MCF 10A (cell line): ENCODE data around the gene FOXL1. TPM values are rescaled to one million over a fixed set of nuclear protein-coding genes. Genes with fewer than 3 reads are reported as not detected.

ENCODE experiments used
- BruUV-seq: library from RNA; stranded (reverse); fragments of 400-500 nt; replicated peaks from 2 replicates; lab custom pipeline; 2021; lab: Mats Ljungman, UMichigan
- CTCF ChIA-PET: fragments of 300-600 bp; sonication (Branson Sonifier 250); formaldehyde crosslinking; extraction: SDS; loops from one replicate; lab custom pipeline; 2021; ENCODE audit warnings: antibody characterized with exemption, inconsistent platforms; lab: Yijun Ruan, JAX
- POLR2A ChIA-PET: fragments of 300-600, 350-650 bp; sonication (Branson Sonifier 250); formaldehyde crosslinking; extraction: SDS; loops from one replicate; lab custom pipeline; 2020; ENCODE audit warnings: antibody characterized with exemption, inconsistent platforms; lab: Yijun Ruan, JAX
- DNase-seq: peaks from one replicate; pipeline ENCODE4 v3.0.0-alpha.2; 2018; ENCODE audit not compliant: unreplicated experiment
- H3K27ac Mint-ChIP-seq: one replicate; pipeline ENCODE4 v1.8.0; 2022; ENCODE audit warnings: mild to moderate bottlenecking, low read depth, mixed read lengths; ENCODE audit not compliant: unreplicated experiment
- H3K27me3 Mint-ChIP-seq: one replicate; pipeline ENCODE4 v1.8.0; 2022; ENCODE audit warnings: mixed read lengths; ENCODE audit not compliant: insufficient read depth, unreplicated experiment
- H3K36me3 Mint-ChIP-seq: one replicate; pipeline ENCODE4 v1.8.0; 2022; ENCODE audit warnings: mild to moderate bottlenecking, moderate library complexity, mixed read lengths; ENCODE audit not compliant: insufficient read depth, unreplicated experiment
- H3K4me1 Mint-ChIP-seq: one replicate; pipeline ENCODE4 v1.8.0; 2022; ENCODE audit warnings: mixed read lengths; ENCODE audit not compliant: insufficient read depth, unreplicated experiment
- H3K4me3 Mint-ChIP-seq: one replicate; pipeline ENCODE4 v1.8.0; 2022; ENCODE audit warnings: mild to moderate bottlenecking, moderate library complexity, mixed read lengths; ENCODE audit not compliant: unreplicated experiment
- H3K9me3 Mint-ChIP-seq: one replicate; pipeline ENCODE4 v1.8.0; 2022; ENCODE audit warnings: mixed read lengths; ENCODE audit not compliant: unreplicated experiment
- CTCF ChIP-seq: fragments of 200-600 bp; IDR thresholded peaks from one replicate; pipeline ENCODE4 v1.8.0; 2022; ENCODE audit warnings: antibody characterized with exemption, mild to moderate bottlenecking; ENCODE audit not compliant: unreplicated experiment
- intact Hi-C: fragments of 100-400 bp; cut with micrococcal nuclease; formaldehyde crosslinking; loops from 2 replicates; pipeline ENCODE4 v1.14.1; 2022
- total RNA-seq: library from RNA; stranded (reverse); gene quantifications from 2 replicates; pipeline ENCODE4 v1.2.3, GENCODE V29; 2022

The FOXL1 gene
- total RNA-seq, 1 experiment from 2014 or later, result 4.9 TPM

- no peaks in the 10 kb centered on the region for H3K27me3 Mint-ChIP-seq
Measured at GRCh38 chr16:86578611-86579267, 390 bp downstream of the FOXL1 start.

GRCh38 chr16:86579268-86580062, 1.1 kb downstream of the FOXL1 start:
- no peaks in the 10 kb centered on the region for H3K9me3 Mint-ChIP-seq
- POLR2A ChIA-PET, result interaction anchor here (1.2 kb wide), 1 partner anchor 85 kb away, joined by 3 read pairs; no protein-coding TSS in a partner anchor
- H3K4me3 Mint-ChIP-seq, result no peak overlapping the region
- H3K27me3 Mint-ChIP-seq, result no peaks in the 10 kb centered on the region
- intact Hi-C loops, result no loop called here
- H3K36me3 Mint-ChIP-seq, result peaks cover 30% of the 10 kb centered on the region
- TF ChIP-seq CTCF, result no peak
- H3K27ac Mint-ChIP-seq, result no peak overlapping the region
- no TSS peak for BruUV-seq
- DNase-seq, result no peak
- peaks cover 16% of the 10 kb centered on the region for H3K4me1 Mint-ChIP-seq
- CTCF ChIA-PET, result interaction anchor here (0.6 kb wide), 1 partner anchor 114 kb away, joined by 4 read pairs; no protein-coding TSS in a partner anchor

More at GRCh38 chr16:86578611-86579267, 390 bp downstream of the FOXL1 start:
- no TSS peak for BruUV-seq
- Mint-ChIP-seq H3K4me1 (peaks cover 23% of the 10 kb centered on the region), H3K27ac (peak overlapping the region; percentile 73), H3K4me3 (no peak overlapping the region), H3K36me3 (peaks cover 37% of the 10 kb centered on the region), H3K9me3 (no peaks in the 10 kb centered on the region)
- intact Hi-C loops, result no loop called here
- DNase-seq, result no peak
- POLR2A ChIA-PET, result no interaction called here
- TF ChIP-seq CTCF, result no peak
- CTCF ChIA-PET, result no interaction called here

GRCh38 chr16:86580063-86580790, 1.9 kb downstream of the FOXL1 start:
- BruUV-seq, result no TSS peak

More at GRCh38 chr16:86580063-86580790, 1.9 kb downstream of the FOXL1 start:
- no peaks in the 10 kb centered on the region for H3K9me3 Mint-ChIP-seq
- intact Hi-C loops, result no loop called here
- no peak for TF ChIP-seq CTCF
- H3K36me3 Mint-ChIP-seq, result peaks cover 22% of the 10 kb centered on the region
- H3K27ac Mint-ChIP-seq, result no peak overlapping the region
- POLR2A ChIA-PET, result interaction anchor here (1.2 kb wide), 1 partner anchor 84 kb away, joined by 3 read pairs; no protein-coding TSS in a partner anchor
- no peak overlapping the region for H3K4me3 Mint-ChIP-seq
- peaks cover 18% of the 10 kb centered on the region for H3K4me1 Mint-ChIP-seq
- CTCF ChIA-PET, result interaction anchor here (0.6 to 1.0 kb wide), 3 partner anchors 85 to 482 kb away, joined by 3 to 4 read pairs (median 4); no protein-coding TSS in a partner anchor
- H3K27me3 Mint-ChIP-seq, result no peaks in the 10 kb centered on the region
- no peak for DNase-seq
